HCT116 (cell line): ENCODE data around the gene CCL1. TPM values are rescaled to one million over a fixed set of nuclear protein-coding genes. Genes with fewer than 3 reads are reported as not detected.

ENCODE experiments used
- ATAC-seq: fragments of 200-7000 bp; cut with Tn5 transposase; 2 replicates; pipeline ENCODE4 v1.9.1; 2020; ENCODE audit warnings: mild to moderate bottlenecking, moderate library complexity
- BruUV-seq: library from RNA; stranded (reverse); fragments of 400-500 nt; replicated peaks from 2 replicates; lab custom pipeline; 2021; lab: Mats Ljungman, UMichigan
- CTCF ChIA-PET: fragments of 300-600 bp; sonication (Branson Sonifier 250); formaldehyde crosslinking; loops from one replicate; lab custom pipeline; 2021; ENCODE audit warnings: antibody characterized with exemption; lab: Charles Lee
- POLR2A ChIA-PET: fragments of 300-600, 350-600 bp; sonication (Branson Sonifier 250); formaldehyde crosslinking; loops from one replicate; lab custom pipeline; 2021; ENCODE audit warnings: antibody characterized with exemption; lab: Charles Lee
- RAD21 ChIA-PET, 2 experiments: fragments of 300-600 bp; sonication (Branson Sonifier 250); formaldehyde crosslinking; loops; one replicate each; lab custom pipeline; 2023; ENCODE audit warnings: low total read pairs in 2 of 2; ENCODE audit not compliant: uncharacterized antibody in 2 of 2, unreplicated experiment in 2 of 2, low non-redundant PET in 1 of 2; lab: Charles Lee
- DNase-seq: peaks from one replicate; pipeline ENCODE4 v3.0.0-alpha.2; 2010; ENCODE audit warnings: low read depth, low spot score
- H2AFZ ChIP-seq: fragments of 200-600 bp; shearing (Covaris generic), sonication (generic); 2 replicates; pipeline ENCODE4 v1.6.1; 2017; ENCODE audit warnings: low read depth, mixed run types, mixed read lengths, antibody characterized with exemption, low read length; ENCODE audit not compliant: poor library complexity, severe bottlenecking
- H3K27ac ChIP-seq: 2 replicates; pipeline ENCODE4 v1.5.1; 2012; ENCODE audit warnings: low read depth, low read length
- H3K27me3 ChIP-seq: fragments of 200-600 bp; sonication (generic); 2 replicates; pipeline ENCODE4 v1.6.1; 2016; ENCODE audit warnings: mixed run types, low read length, mixed read lengths; ENCODE audit not compliant: insufficient read depth
- H3K36me3 ChIP-seq, 2 experiments: fragments of 200-500 bp in 1 of 2; fragments of 200-600 bp in 1 of 2; sonication (Bioruptor generic) in 1 of 2; sonication (generic) in 1 of 2; 2 replicates each; pipeline versions ENCODE4 v1.5.1 to v1.6.1; 2014 to 2016; ENCODE audit warnings: low read length in 2 of 2, inconsistent platforms in 1 of 2, mixed read lengths in 1 of 2, mixed run types in 1 of 2; ENCODE audit not compliant: insufficient read depth in 2 of 2, control insufficient read depth in 1 of 2
- H3K4me1 ChIP-seq, 2 experiments: fragments of 200-600 bp in 1 of 2; sonication (generic) in 1 of 2; 2 replicates each; pipeline versions ENCODE4 v1.5.1 to v1.6.1; 2012 to 2017; ENCODE audit warnings: low read length in 2 of 2, inconsistent platforms in 1 of 2, mild to moderate bottlenecking in 1 of 2, mixed read lengths in 1 of 2, mixed run types in 1 of 2, moderate library complexity in 1 of 2; ENCODE audit not compliant: insufficient read depth in 2 of 2, control insufficient read depth in 1 of 2
- H3K4me2 ChIP-seq: fragments of 200-600 bp; sonication (generic); 2 replicates; pipeline ENCODE4 v1.6.1; 2017; ENCODE audit warnings: mixed run types, low read length, mixed read lengths
- H3K4me3 ChIP-seq, 2 experiments: fragments of 200-600 bp in 1 of 2; sonication (generic) in 1 of 2; replicated peaks in 1 of 2; 2 replicates each; pipeline ENCODE4 v1.5.1; 2011 to 2016; ENCODE audit warnings: low read length in 2 of 2, control low read depth in 1 of 2, low read depth in 1 of 2, mild to moderate bottlenecking in 1 of 2, mixed read lengths in 1 of 2, mixed run types in 1 of 2
- H3K79me2 ChIP-seq: fragments of 200-600 bp; sonication (generic); 2 replicates; pipeline ENCODE4 v1.6.1; 2017; ENCODE audit warnings: mild to moderate bottlenecking, mixed run types, low read length, moderate library complexity, mixed read lengths; ENCODE audit not compliant: insufficient read depth
- H3K9ac ChIP-seq: fragments of 200-600 bp; sonication (generic); 2 replicates; pipeline ENCODE4 v1.6.1; 2016; ENCODE audit warnings: low read length, mixed read lengths
- H3K9me2 ChIP-seq: fragments of 200-600 bp; sonication (generic), shearing (Covaris generic); 2 replicates; pipeline ENCODE4 v1.6.1; 2017; ENCODE audit warnings: mixed run types, mild to moderate bottlenecking, moderate library complexity; ENCODE audit not compliant: insufficient read depth
- H3K9me3 ChIP-seq, 2 experiments: fragments of 200-500 bp in 1 of 2; fragments of 200-600 bp in 1 of 2; sonication (Bioruptor generic) in 1 of 2; sonication (generic) in 1 of 2; 2 replicates each; pipeline ENCODE4 v1.6.1; 2014 to 2017; ENCODE audit warnings: low read length in 2 of 2, mixed read lengths in 2 of 2, inconsistent platforms in 1 of 2, low read depth in 1 of 2, mild to moderate bottlenecking in 1 of 2, mixed run types in 1 of 2, moderate library complexity in 1 of 2; ENCODE audit not compliant: control insufficient read depth in 1 of 2, insufficient read depth in 1 of 2
- H4K20me1 ChIP-seq: fragments of 200-600 bp; sonication (generic), shearing (Covaris generic); 2 replicates; pipeline ENCODE4 v1.6.1; 2017; ENCODE audit warnings: mixed run types, mild to moderate bottlenecking, moderate library complexity; ENCODE audit not compliant: insufficient read depth
- CEBPB ChIP-seq: IDR thresholded peaks from 2 replicates; pipeline ENCODE4 v1.6.1; 2012; ENCODE audit warnings: low read depth
- ELF1 ChIP-seq: IDR thresholded peaks from 2 replicates; pipeline ENCODE4 v1.6.1; 2012; ENCODE audit warnings: low read depth, borderline replicate concordance
- intact Hi-C: fragments of 100-400 bp; cut with micrococcal nuclease; formaldehyde crosslinking; loops from 2 replicates; pipeline ENCODE4 v1.10.0; 2022
- total RNA-seq: library from RNA; stranded (reverse); gene quantifications from one replicate; pipeline ENCODE4 v1.2.1, GENCODE V29; 2021; ENCODE audit not compliant: unreplicated experiment
- TF ChIP-seq, protein P1 (sequence below): IDR thresholded peaks from 2 replicates; pipeline ENCODE4 v1.6.1; 2012; ENCODE audit warnings: low read depth

The CCL1 gene
- total RNA-seq, 1 experiment from 2014 or later, result not detected

DNA sequence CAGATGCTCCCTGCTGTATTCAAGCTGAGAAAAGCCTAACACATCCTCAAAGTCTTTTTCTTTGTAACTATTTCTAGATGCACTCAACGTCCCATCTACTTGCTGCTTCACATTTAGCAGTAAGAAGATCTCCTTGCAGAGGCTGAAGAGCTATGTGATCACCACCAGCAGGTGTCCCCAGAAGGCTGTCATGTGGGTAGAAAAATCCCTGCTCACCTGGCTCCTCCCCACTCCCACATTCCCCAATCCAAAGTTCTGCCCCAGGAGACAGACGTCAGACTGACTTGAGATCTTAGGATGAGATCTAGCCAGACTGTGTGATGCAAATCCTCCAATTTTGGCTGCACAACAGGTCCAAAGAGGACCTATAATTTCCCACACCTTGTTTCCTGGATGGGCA, 5.6 kb downstream of the CCL1 start:
- Histone ChIP-seq H3K79me2 (no peaks in the 10 kb centered on the region), H4K20me1 (no peaks in the 10 kb centered on the region), H3K27ac (no peak overlapping the region), H3K36me3 (no peaks in the 10 kb centered on the region), H3K9me3 (no peaks in the 10 kb centered on the region), H3K4me3 (no peak overlapping the region), H2AFZ (no peak overlapping the region), H3K4me2 (no peak overlapping the region), H3K4me1 (no peaks in the 10 kb centered on the region), H3K9me2 (no peaks in the 10 kb centered on the region), H3K9ac (no peak overlapping the region), H3K27me3 (no peaks in the 10 kb centered on the region)
- BruUV-seq, result no TSS peak
- RAD21 ChIA-PET, result no interaction called here
- DNase-seq (no peak), ATAC-seq (peak; percentile 39; the same call in 1 of the 2 replicates)
- intact Hi-C loops, result no loop called here
- POLR2A ChIA-PET, result no interaction called here
- no peak for TF ChIP-seq CEBPB
- CTCF ChIA-PET, result no interaction called here

DNA sequence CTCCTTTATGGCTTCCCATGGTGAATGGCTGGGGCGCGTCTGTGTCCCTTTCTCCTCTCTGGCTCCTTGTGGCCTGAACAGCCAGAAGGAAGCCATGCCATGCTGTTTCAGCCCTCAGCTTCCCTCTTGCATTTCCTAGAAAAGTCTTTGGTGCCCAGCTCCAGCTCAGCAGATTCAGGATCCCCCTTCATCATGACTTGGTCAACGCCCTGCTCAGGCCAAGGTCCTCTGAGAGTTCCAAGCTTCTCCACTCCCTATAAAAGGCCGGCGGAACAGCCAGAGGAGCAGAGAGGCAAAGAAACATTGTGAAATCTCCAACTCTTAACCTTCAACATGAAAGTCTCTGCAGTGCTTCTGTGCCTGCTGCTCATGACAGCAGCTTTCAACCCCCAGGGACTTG, 6.8 kb downstream of the CCL1 start, which contains the start of gene CCL13:
CCL13 (plus strand) TSS at position 287 of the 400 bp plus-strand sequence; CDS start at position 334, 47 bp downstream.
- intact Hi-C loops, result no loop called here
- H3K4me1 ChIP-seq, result no peaks in the 10 kb centered on the region
- CTCF ChIA-PET, result no interaction called here
- ATAC-seq, result no peak
- no peaks in the 10 kb centered on the region for H3K36me3 ChIP-seq
- no peak within 1 kb of the TSS for H3K4me2 ChIP-seq
- no peaks in the 10 kb centered on the region for H3K79me2 ChIP-seq
- H3K27me3 ChIP-seq, result no peaks in the 10 kb centered on the region
- RAD21 ChIA-PET, result no interaction called here
- no peaks in the 10 kb centered on the region for H4K20me1 ChIP-seq
- no peak within 1 kb of the TSS for H3K4me3 ChIP-seq
- H3K9ac ChIP-seq, result no peak within 1 kb of the TSS
- H3K9me2 ChIP-seq, result no peaks in the 10 kb centered on the region
- no peak within 1 kb of the TSS for H2AFZ ChIP-seq
- POLR2A ChIA-PET, result no interaction called here
- no peaks in the 10 kb centered on the region for H3K9me3 ChIP-seq
- DNase-seq, result no peak
- no TSS peak for BruUV-seq
- no peak for TF ChIP-seq ELF1
- TF ChIP-seq, protein P1, sequence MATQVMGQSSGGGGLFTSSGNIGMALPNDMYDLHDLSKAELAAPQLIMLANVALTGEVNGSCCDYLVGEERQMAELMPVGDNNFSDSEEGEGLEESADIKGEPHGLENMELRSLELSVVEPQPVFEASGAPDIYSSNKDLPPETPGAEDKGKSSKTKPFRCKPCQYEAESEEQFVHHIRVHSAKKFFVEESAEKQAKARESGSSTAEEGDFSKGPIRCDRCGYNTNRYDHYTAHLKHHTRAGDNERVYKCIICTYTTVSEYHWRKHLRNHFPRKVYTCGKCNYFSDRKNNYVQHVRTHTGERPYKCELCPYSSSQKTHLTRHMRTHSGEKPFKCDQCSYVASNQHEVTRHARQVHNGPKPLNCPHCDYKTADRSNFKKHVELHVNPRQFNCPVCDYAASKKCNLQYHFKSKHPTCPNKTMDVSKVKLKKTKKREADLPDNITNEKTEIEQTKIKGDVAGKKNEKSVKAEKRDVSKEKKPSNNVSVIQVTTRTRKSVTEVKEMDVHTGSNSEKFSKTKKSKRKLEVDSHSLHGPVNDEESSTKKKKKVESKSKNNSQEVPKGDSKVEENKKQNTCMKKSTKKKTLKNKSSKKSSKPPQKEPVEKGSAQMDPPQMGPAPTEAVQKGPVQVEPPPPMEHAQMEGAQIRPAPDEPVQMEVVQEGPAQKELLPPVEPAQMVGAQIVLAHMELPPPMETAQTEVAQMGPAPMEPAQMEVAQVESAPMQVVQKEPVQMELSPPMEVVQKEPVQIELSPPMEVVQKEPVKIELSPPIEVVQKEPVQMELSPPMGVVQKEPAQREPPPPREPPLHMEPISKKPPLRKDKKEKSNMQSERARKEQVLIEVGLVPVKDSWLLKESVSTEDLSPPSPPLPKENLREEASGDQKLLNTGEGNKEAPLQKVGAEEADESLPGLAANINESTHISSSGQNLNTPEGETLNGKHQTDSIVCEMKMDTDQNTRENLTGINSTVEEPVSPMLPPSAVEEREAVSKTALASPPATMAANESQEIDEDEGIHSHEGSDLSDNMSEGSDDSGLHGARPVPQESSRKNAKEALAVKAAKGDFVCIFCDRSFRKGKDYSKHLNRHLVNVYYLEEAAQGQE, result no peak
- H3K27ac ChIP-seq, result no peak within 1 kb of the TSS
